ENCODE measurements around the gene SYT11. TPM values are rescaled to one million over a fixed set of nuclear protein-coding genes. Genes with fewer than 3 reads are reported as not detected.
A peak's percentile ranks its signal among the peaks of the same experiment; 100 is the strongest.

The SYT11 gene
- polyA plus RNA-seq, 1 donor from 2014 or later: 4.9 TPM

- Mint-ChIP-seq H3K4me1 (peaks cover 0 to 22% (median 13%) of the 10 kb centered on the region in 3 donors), H3K4me3 (peak overlapping the region in 3 of 4 donors; percentile 44 to 77 (median 60)), H3K36me3 (no peaks in the 10 kb centered on the region)
Measured at GRCh38 chr1:155932081-155932480, 72.7 kb downstream of the SYT11 start.

GRCh38 chr1:155932487-155932886 is 73.1 kb downstream of the SYT11 start:
- Mint-ChIP-seq H3K36me3 (no peaks in the 10 kb centered on the region), H3K4me3 (peak overlapping the region in 3 of 4 donors; percentile 39 to 60 (median 44)), H3K27me3 (no peaks in the 10 kb centered on the region), H3K9me3 (no peaks in the 10 kb centered on the region), H3K27ac (no peak overlapping the region), H3K4me1 (peaks cover 0 to 22% (median 13%) of the 10 kb centered on the region in 3 donors)

More at GRCh38 chr1:155932081-155932480, 72.7 kb downstream of the SYT11 start:
- H3K9me3 Mint-ChIP-seq: no peaks in the 10 kb centered on the region
- peak overlapping the region in 1 of 3 donors; percentile 33 for H3K27ac Mint-ChIP-seq
- H3K27me3 Mint-ChIP-seq: no peaks in the 10 kb centered on the region

GRCh38 chr1:155933591-155934096 is 74.3 kb downstream of the SYT11 start:
- no peaks in the 10 kb centered on the region for H3K36me3 Mint-ChIP-seq
- H3K27ac Mint-ChIP-seq: no peak overlapping the region
- no peaks in the 10 kb centered on the region for H3K9me3 Mint-ChIP-seq
- H3K27me3 Mint-ChIP-seq: no peaks in the 10 kb centered on the region
- no peak overlapping the region for H3K4me3 Mint-ChIP-seq
- H3K4me1 Mint-ChIP-seq: peaks cover 7 to 29% (median 19%) of the 10 kb centered on the region in 3 donors

- Mint-ChIP-seq H3K9me3 (no peaks in the 10 kb centered on the region), H3K27me3 (no peaks in the 10 kb centered on the region), H3K36me3 (no peaks in the 10 kb centered on the region), H3K27ac (peak within 1 kb of the TSS in 2 of 3 donors; percentile 31 to 47), H3K4me3 (peak within 1 kb of the TSS in 1 of 4 donors; percentile 63), H3K4me1 (peaks cover 7 to 27% (median 19%) of the 10 kb centered on the region in 3 donors)
Measured at GRCh38 chr1:155934097-155934935, 74.9 kb downstream of the SYT11 start, which contains the start of gene KHDC4. Gene KHDC4, minus strand, starts transcription at chr1:155934413. Its CDS starts 40 bp downstream, at chr1:155934373.

Other genes starting within 250 kb of the SYT11 start
- gene MSTO1, start 249.3 kb upstream of the SYT11 start, polyA plus RNA-seq: 20.2 TPM
- gene YY1AP1, start 170.8 kb upstream of the SYT11 start, polyA plus RNA-seq: 43.4 TPM
- gene DAP3, start 170.5 kb upstream of the SYT11 start, polyA plus RNA-seq: 70.3 TPM
- gene GON4L, start 2.4 kb upstream of the SYT11 start, polyA plus RNA-seq: 37.7 TPM
- 12.7 TPM for gene RIT1, start 51.8 kb downstream of the SYT11 start, polyA plus RNA-seq
- 8.0 TPM for gene KHDC4, start 74.8 kb downstream of the SYT11 start, polyA plus RNA-seq
- 0.78 TPM for gene RXFP4, start 82.1 kb downstream of the SYT11 start, polyA plus RNA-seq
- 43.9 TPM for gene ARHGEF2, start 119.0 kb downstream of the SYT11 start, polyA plus RNA-seq
- gene SSR2, start 161.4 kb downstream of the SYT11 start, polyA plus RNA-seq: 257 TPM
- gene UBQLN4, start 194.2 kb downstream of the SYT11 start, polyA plus RNA-seq: 7.6 TPM
- gene LAMTOR2, start 195.2 kb downstream of the SYT11 start, polyA plus RNA-seq: 159 TPM
- 2.9 TPM for gene RAB25, start 201.6 kb downstream of the SYT11 start, polyA plus RNA-seq
- gene MEX3A, start 222.9 kb downstream of the SYT11 start, polyA plus RNA-seq: 0.05 TPM